GM21381 (cell line): ENCODE data around the gene PGBD1.
"Not testable (repeated sequence)": the region's sequence is repeated elsewhere in the genome, so short reads cannot be mapped to it uniquely, and the experiment has no call there.

Experiments
- ATAC-seq: cut with Tn5 transposase; IDR thresholded peaks from one replicate; pipeline ENCODE4 v1.9.1; 2021; ENCODE audit warnings: mild to moderate bottlenecking, moderate library complexity; ENCODE audit not compliant: unreplicated experiment

PGBD1 gene

DNA sequence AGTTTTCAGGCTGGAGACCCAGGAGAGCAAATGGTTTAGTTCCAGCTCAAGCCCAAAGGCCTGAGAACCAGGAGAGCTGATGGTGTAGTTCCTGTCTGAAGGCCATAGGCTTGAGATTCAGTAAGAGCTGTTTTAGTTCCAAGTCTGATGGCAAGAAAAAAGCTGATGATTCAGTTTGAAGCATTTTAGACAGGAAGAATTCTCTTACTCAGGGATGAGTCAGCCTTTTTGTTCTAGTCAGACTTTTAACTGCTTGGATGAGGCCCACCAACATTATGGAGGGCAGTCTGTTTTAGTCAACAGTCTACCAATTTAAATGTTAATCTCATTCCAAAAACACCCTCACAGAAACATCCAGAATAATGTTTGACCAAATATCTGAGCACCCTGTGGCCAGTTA lies 11.9 kb upstream of the PGBD1 start:
- ATAC-seq: no peak

DNA sequence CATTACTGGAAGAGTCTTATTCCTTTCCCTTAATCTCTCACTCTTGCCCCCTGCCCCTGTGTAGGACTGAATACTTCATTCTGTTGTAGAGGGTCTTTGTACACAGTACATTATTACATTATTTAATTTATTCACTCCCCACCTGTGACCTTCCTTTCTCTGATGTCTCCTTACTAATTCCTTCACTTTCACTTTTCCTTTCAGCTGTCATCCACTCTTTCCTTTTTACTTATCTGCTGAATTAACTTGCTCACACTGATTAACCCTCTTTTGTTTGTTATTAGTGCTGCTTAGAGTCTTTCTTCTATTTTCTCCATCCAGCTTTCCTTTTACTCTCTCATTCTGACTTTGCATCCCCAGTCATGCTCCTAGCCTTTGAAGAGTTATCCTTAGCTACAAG lies 6.5 kb upstream of the PGBD1 start:
- ATAC-seq: no peak

DNA sequence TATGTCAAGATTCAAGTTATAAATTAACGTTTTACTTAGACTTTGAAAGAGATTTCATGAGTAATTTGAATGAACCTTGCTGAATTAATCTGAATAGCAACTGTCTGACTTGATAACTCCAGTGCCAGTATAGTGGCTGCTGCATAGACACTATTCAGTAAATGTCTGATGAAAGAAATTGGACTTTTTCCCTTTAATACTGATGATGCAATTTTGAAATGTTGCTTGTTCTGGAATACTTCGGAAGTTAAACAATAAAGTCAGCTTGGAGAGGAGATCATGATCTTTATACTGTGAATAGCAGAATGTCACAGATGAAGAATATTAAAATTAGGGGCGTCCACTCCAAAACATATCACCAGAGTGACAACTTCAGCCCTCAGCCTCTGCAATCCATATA lies 3.6 kb upstream of the PGBD1 start:
- no peak for ATAC-seq

- ATAC-seq: no peak
Observed at GRCh38 chr6:28280595-28281287, 631 bp upstream of the PGBD1 start.

DNA sequence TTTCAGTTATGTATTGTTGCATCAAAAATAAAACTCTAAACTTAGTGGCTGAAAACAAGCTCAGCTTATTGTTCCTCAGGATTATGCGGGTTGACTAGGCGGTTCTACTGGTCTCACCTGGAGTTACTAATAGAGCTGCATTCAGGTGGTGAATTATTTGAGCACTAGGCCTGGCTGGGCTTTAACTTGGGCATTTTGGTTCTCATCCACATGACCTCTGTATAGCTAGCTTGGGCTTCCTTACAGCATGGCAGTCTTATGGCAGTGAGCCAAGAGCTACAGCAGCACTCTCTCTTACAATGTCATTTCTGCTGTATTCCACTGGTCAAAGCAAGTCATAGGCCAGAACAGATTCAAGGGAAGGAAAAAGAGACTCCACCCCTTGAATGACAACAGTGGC lies 1.6 kb downstream of the PGBD1 start:
- ATAC-seq: no peak

GRCh38 chr6:28291573-28291972 lies 10.2 kb downstream of the PGBD1 start:
- no peak for ATAC-seq

GRCh38 chr6:28295326-28295725 lies 14.0 kb downstream of the PGBD1 start:
- ATAC-seq: no peak

DNA sequence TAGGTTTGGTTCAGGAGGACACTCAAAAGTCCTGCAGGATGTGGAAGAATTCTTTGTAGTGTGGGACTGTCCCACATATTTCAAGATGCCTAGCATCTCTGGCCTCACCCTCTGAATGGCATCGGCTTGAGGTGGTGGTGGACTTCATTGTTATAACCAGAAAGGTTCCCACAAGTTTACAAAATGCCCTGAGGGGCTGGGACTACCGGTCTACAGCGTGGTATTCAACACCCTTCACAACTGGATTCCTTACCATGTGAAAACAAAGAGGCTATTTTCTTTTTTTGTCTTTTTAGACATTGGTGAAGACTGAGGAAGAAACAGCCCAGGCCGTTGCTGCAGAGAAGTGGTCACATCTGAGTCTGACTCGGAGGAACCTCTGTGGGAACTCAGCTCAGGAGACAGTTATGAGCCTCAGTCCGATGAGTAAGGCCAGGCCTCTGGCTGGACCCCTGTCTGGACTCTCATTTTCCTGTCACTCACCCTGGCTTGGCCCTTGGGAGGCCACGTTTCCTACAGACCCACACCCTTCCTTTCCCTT lies 15.2 kb downstream of the PGBD1 start:
- no peak for ATAC-seq

DNA sequence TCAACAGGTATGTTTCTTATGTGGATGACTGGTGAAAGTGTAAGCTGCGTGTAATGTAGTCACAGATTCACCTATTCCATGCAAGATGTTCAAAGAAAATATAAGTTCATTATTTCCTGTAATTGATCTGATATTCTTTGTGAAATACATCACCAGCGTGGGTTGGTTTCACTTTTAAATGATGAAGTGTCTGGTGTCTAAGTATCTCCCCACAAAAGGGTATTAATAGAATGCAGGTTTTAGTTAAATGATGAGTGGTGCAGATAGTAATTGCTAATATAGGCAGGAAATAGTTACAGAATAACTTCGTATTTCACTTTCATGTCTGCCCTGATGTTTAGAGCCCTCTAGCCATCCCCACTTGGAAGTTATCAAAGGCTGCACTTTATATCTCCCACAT lies 22.2 kb downstream of the PGBD1 start:
- peak; percentile 88 for ATAC-seq

DNA sequence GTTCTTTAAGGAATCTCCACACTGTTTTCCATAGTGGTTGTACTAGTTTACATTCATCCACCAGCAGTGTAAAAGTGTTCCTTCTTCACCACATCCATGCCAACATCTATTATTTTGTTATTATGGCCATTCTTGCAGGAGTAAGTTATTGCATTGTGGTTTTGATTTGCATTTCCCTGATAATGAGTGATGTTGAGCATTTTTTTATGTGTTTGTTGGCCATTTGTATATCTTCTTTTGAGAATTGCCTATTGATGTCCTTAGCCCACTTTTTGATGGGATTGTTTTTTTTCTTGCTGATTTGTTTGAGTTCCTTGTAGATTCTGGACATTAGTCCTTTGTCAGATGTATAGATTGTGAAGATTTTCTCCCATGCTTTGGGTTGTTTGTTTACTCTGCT lies 25.0 kb downstream of the PGBD1 start:
- not testable (repeated sequence) for ATAC-seq

DNA sequence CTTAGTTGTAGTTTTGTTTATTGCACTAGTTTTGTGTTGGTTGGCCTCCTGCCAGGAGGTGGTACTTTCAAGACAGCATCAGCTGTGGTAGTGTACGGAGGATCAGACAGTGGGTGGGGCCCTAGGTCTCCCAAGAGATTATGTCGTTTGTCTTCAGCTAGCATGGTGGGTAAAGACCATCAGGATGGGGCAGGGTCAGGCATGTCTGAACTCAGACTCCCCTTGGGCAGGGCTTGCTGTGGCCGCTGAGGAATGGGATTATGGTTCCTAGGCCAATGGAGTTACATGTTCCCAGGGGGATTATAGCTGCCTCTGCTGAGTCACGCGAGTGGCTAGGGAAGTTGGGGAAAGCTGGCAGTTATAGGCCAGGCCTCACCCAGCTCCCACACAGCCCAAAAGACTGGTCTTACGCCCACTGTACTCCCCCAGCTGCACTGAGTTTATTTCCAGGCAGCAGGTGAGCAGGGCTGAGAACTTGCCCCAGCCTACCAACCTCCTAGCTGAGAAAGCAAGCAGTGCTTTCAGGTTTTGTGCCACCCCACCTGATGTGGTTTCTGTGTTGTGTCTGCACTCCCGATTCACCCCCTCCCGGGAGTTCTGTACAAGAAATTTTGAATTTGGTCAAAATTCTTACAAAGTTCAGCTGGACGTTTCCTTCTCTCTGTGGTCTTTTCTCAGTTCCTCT lies 29.9 kb downstream of the PGBD1 start:
- no peak for ATAC-seq

GRCh38 chr6:28312939-28313338 lies 31.6 kb downstream of the PGBD1 start:
- no peak for ATAC-seq

DNA sequence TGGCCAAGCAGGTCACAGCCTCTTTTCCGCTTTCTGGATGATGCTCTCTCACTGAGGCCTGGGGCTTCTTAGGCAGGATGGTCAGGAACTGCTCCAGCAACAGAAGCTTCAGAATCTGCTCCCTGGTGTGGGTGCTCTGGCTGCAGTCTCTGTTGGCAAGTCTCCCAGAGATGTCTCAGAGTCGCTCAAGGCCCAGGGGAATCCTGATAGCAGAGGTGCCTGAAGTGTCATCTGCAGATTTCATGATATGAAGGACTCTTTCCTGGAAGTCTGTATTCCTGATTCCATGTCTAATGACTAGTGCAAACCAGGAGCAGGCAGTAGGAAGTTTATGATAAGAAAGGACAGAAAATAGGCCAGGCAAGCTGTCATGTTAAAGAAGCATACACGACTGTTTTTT lies 34.3 kb downstream of the PGBD1 start:
- ATAC-seq: no peak

- not testable (repeated sequence) for ATAC-seq
Observed at GRCh38 chr6:28317866-28318265, 36.5 kb downstream of the PGBD1 start.

DNA sequence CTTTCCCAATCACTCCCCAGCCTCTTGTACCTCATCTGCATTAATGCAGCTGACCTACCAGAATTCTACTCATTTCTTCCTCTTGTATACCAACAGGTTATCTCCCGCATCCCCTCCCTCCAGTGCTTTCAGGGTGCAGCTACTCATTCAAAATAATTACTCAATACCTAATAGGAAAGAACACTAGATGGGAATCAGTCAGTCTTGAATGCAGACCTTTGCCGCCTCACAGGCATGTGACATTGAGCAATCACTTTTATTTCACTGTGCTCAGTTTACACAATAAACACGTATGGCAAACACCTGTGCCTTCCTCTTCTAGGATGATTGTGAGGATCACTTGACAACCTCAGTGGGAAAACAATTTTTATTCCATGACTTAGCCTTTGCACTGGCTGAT lies 41.3 kb downstream of the PGBD1 start:
- ATAC-seq: no peak

GRCh38 chr6:28323813-28324424 lies 42.5 kb downstream of the PGBD1 start:
- no peak for ATAC-seq

DNA sequence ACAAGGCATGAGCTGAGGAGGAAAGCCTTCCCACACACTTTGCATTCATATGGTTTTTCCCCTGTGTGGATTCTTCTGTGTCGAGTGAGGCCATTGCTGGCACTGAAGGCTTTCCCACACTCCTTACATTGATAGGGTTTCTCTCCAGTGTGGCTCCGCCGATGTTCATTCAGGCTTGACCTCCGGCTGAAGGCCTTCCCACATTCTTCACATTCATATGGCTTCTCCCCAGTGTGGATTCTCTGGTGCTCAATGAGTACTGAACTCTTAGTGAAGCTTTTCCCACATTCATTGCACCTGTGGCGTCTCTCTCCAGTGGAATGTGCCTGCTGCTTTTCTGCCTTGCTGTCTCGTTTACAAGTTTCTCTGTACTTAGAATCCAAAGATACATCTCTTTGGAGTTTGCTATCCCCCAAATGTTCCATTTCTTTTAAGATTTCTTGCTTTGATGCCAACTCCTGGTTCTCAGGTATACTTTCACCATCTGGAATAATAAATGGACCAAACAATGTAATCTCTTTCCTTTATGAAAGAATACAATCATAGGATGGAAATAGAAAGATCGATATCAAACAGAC lies 45.1 kb downstream of the PGBD1 start:
- ATAC-seq: no peak

DNA sequence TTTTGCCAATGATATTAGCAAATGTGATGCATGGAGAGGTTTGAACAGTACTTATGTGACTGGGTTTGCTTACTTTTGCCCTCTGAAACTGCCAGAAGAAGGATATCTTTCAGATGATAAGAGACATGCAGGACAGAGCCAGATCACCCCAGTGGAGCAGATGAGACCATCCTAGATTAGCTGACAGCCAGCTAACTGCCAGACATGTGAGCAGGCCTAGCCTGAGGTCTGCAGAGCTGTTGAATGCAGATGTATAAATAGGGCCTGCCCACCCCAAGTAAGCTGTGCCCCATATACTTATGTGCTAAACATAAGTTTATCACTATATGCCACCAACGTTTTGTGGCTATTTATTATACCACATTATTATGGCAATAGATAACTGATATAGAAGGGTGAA lies 48.7 kb downstream of the PGBD1 start:
- ATAC-seq: no peak

GRCh38 chr6:28333047-28333446 lies 51.7 kb downstream of the PGBD1 start:
- ATAC-seq: no peak

- ATAC-seq: no peak
Observed at GRCh38 chr6:28333599-28334018, 52.2 kb downstream of the PGBD1 start.

GRCh38 chr6:28334286-28335039 lies 53.1 kb downstream of the PGBD1 start:
- ATAC-seq: no peak
